GM19023 (cell line): Measurements from ENCODE around the gene MBOAT2.
"Not testable (repeated sequence)": the region's sequence is repeated elsewhere in the genome, so short reads cannot be mapped to it uniquely, and the experiment has no call there.

Experiments
- ATAC-seq: cut with Tn5 transposase; IDR thresholded peaks from one replicate; pipeline ENCODE4 v1.9.1; 2021; ENCODE audit warnings: mild to moderate bottlenecking, moderate library complexity; ENCODE audit not compliant: unreplicated experiment

MBOAT2 gene

DNA sequence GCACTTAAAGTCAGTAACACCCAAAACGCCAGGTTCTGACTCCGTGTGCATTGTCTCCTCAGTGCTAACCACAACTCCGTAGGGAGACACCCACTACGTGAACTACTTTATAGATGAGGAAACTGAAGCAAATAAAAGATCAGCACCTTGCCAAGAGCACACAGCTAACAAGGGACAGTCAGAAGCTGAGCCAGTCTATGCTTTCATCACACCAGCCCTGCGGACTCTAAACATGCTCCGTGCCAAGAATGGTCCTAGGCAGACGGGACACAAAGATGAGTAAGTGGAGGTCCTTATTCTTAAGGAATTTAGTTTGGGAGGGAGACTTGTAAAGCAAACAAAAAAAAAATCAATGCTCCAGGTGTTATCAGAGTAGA, 9.6 kb downstream of the MBOAT2 start:
- no peak for ATAC-seq

DNA sequence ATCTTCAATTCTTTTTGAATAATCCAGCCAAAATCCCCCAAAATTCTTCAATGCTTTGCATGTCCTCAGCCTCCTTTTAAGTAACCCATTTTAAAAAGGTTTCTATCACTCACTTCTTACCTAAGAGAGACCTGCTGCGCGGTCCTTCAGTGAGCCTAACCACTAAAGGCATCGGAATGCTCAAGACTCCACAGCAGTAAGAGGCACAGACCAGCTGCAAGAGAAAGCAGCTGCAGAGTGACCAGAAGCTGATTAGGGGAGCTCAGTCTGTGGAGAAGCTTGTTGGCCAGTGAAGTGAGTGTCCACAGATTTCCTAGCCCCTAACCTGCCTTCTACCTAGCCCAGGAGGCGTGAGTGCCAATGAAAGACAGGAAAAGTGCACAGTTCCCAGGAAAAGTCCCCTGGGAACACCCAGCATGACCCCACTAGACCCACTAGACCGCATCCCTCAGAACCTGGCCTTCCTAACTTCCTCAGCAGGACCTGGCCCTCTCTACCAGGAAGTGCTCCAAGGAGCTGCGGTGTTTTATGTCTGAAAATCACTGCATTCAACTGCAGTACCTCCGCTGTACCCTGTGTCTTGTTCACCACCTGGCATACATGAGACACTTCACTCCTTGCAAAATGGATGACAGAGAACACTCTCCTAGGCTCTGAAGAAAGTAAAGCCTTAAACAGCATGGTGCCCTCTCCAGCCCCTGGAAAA, 10.1 kb downstream of the MBOAT2 start:
- no peak for ATAC-seq

DNA sequence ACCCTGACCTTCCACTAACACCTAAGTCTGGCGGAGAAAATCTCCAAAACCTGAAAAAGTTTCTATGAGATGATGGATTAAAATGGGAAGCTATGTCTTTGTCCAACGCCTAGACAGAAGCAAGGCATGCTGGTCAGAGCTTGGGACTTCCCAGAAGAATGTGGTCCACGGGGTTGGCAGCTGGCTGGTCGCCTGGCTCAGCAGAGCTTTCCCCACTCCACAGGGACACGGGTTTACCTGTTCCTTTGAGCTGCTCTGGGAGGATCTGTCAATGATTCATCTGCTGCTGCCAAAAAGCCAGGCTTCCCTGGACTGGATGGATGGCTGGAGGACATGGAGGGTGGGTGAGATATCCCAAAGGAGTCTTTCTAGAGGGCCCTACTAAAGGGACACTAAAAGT, 10.8 kb downstream of the MBOAT2 start:
- ATAC-seq, result no peak

DNA sequence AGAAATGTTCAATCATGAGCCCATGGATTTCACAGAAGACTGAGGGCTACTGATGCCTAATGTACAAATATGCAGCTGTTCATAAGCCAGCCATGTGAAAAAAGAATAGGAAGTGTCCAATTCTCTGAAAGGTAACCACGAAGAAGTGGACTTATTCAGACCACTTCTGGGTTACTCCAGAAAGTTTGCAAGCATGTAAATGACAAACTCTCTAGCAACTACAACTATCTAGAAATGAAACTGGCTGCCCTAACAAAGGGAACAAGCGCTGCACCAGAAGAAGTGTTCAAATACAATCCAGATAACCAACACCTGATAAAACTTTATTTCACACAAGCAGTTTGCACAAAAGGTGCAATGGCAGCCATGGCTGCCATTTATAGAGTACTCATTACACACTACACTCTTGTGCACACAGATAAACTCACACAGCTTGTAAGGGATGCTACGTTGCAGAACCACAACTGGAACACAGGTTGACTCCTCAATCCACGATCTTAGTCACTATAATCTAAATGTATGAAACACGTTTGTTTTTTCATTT, 13.9 kb downstream of the MBOAT2 start:
- no peak for ATAC-seq

DNA sequence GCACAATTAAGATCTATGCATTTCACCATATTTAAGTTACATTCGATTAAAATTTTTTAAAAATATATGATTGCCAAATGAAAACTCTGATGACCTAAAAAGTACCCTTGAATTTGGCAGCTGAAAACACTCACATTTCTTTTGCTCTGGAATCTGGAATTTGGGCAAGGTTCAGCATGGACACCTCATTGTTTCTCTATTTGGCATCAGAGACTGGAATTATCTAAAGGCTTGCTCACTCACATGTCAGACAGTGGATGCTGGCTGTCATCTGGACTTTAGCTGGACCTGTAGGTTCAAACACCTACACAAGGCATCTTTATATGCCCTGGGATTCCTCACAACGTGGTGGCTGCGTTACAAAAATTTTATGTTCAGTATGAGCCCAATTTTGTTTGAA, 16.1 kb downstream of the MBOAT2 start:
- ATAC-seq, result no peak

DNA sequence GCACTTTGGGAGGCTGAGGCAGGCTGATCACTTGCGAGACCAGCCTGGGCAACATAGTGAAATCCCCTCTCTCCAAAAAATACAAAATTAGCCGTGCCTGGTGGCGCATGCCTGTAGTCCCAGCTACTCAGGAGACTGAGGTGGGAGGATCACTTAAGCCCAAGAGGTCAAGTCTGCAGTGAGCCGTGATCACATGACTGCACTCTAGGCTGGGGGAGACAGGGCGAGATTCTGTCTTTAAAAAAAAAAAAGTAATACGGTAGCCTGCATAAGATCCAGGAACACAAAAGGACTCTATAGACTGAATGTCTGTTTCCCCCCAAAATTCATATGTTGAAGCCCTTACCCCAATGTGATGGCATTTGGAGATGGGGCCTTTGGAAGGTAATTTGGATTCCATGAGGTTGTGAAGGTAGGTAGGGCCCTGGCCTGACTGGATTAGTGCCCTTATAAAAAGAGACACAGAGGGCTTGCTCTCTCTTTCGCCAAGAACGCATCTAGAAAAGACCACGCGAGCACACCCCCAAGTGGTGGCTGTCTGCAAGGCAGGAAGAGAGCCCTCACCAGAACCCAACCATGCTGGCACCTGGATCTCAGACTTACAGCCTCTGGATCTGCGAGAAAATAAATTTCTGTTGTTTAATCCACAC, 17.0 kb downstream of the MBOAT2 start:
- ATAC-seq, result no peak

DNA sequence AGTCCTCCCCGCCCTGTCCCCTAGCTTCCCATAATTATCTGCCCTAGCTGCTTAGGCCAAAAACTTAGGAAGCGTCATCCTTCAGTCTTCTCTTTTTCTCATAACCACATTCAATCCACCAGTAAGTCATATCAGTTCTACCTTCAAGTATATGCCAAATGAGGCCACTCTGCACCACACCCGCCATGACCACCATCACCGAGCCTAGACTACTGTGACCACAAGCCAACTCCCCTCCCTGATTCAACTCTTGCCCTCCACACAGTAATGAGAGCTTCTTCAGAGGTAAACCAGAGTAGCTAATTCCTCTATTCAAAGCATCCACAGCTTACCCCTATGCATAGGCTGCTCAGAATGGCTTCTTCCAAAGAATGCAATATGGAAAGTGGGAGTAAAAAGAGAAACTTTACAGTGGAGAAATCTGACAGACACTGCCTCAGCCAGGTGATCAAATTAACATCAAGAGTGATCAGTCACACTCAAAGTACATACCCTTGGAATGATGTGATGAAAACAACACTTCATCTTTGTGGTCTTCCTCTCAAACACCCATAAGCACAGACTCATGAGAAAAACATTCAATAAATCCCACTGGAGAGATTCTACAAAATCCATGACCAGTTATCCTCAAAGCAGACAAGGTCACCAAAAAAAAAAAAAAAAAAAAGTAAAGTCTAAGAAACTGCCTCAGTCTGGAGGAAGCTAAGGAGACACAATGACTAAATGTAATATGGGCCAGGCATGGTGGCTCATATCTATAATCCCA, 17.7 kb downstream of the MBOAT2 start:
- ATAC-seq, result no peak

DNA sequence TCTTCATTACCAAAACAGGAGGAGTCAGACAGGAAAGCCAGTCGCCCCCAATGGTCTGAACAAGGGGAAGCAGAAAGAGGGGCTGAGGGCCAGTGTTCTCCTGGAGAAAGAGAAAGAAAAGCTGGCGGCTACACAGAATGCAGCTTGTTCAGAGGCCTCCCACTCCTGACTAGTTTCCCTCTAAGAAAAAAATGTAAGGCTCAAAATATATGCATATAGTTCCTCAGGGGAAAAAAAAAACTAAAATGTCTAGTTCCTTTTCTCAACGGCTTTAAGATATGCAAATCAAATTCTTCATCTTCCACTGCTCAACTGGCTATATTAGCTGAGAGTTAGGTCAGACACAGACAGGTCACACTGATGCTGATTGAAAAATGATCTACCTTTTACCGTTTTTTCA, 18.6 kb downstream of the MBOAT2 start:
- no peak for ATAC-seq

DNA sequence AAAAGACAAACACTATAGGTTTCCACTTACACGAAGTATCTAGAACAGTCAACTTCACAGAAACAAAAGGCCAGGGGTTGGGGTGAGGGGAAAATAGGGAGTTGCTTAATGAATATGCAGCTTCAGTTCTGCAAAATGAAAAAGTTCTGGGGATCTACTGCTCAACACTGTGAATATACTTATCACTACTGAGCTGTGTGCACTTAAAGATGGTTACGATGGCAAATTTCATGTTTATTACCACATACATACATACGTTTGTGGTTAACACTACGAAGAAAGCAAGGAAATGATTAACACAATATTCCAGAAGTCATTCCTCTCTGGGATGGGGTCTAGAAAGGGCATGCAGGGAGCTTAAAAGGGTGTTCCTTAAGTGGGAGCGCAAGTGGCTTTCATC, 19.3 kb downstream of the MBOAT2 start:
- ATAC-seq, result no peak

DNA sequence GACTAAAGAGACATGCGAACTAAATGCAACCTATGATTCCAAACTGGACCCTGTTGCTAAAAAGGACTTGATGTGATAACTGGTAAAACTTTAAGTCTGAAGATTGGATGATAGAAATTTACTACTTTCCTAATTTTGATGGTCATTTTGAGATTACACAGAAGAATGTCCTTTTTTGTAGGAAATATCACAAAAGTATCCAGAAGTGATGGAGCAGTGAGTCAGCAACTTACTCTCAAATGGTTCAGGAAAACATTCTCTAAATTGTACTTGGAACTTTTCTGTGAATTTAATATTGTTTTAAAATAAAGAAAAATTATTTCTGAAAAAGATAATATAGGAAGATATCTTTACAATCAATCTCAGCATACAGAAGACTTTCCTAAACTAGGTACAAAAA, 19.9 kb downstream of the MBOAT2 start:
- ATAC-seq, result no peak

DNA sequence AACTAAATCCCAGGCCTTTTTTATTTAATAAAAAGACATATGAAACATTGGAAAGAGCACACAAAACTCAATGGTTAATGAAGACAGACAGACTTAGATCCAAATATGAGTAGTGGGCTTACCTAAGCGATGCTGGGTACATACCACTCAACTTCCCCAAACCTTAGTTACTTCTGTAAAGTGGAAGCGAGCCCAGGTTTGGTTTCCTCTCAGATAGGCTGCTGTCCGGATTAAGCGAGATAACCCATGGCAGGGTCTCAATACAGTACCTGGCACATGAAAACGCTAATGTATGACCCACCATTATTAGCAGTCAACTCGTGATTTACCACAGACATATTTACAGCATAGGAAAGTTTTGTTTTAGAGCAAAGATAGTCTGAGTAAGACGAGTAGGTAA, 21.6 kb downstream of the MBOAT2 start:
- no peak for ATAC-seq

DNA sequence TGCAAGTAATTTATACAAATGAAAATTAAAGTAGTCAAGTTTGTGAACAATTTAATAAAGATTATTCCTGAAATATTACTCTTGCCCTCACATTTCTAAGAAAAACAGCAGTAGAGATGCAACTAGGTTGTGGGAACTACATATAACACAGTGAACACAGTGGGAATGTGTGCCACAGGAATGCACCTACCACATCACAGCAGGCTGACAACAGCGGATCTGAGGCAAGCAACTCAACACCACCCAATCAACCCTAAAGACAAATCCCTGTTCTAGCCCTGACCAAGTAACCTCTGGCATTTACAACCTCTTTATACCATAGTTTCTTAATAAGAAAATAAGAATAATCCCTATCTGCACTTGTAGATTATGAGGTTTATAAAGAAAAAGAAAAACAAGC, 23.4 kb downstream of the MBOAT2 start:
- ATAC-seq, result no peak

DNA sequence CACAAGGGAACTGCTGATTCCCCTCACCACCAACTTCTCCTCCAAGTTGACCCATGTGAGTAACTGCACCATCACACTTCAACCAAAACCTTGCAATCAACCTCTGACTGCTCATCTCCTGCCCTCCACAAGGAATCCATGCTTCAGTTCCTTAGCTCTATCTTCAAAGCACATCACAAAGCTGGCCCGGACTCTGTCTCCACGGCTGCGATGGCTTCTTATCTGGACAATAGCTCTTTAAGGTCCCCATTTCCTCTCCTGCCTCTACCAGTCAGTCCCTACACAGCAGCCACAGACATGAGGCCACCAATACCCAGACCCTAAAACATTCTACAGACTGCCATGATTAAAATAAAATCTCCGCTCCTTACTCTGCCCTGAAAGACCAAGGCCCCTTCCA, 25.7 kb downstream of the MBOAT2 start:
- no peak for ATAC-seq

DNA sequence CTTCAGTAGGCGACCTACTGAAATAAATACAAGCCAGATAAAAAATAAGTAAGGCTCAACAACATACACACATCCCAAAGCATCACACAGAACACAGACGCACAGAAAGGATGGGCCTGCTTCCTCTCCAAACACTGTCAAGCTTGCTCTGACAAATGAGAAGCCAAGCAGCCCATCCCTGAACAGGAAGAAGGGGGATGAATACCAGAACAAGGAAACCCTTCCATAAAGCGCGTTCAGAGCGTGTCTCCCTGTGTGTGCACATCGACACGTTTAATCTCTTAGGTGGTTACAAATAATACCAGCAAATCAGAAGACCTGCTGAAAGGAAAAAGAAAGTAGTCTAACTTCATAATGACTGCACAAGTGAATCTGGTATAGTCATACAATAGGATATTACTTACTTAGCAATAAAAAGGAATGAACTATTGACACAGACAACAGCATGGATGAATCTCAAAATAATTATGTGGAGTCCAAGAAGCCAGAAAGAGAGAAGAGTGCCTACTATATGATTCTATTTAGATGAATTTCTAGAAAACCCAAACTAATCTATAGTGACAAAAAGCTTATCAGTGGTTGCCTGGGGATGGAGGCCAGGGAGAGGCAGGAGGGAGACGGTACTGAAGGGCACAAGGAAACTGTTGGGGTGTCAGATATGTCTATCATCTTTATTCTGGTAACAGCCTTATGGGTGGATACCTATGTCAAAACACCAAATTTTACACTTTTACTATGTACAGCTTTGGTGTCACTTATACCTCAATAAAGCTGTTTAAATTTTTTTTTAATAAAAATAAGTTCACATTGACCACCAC, 26.8 kb downstream of the MBOAT2 start:
- no peak for ATAC-seq

DNA sequence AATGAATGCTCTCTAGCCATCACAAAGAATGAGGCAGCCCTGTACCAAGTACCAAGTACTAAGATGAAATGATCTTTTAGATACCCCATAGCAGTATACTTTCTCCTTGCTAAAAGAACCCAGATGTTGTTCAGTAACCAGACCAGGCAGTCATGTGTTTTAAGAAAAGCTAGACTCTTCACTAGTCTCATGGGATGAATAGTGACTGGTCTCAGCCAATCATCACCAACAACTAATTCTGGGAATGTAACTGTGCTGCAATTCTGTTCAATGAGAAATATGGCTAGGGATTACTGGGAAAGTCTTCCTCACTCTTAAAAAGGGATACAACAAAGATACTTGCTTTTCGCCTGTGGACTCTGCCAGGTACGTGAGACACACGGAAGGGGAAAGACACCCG, 29.5 kb downstream of the MBOAT2 start:
- ATAC-seq, result no peak

DNA sequence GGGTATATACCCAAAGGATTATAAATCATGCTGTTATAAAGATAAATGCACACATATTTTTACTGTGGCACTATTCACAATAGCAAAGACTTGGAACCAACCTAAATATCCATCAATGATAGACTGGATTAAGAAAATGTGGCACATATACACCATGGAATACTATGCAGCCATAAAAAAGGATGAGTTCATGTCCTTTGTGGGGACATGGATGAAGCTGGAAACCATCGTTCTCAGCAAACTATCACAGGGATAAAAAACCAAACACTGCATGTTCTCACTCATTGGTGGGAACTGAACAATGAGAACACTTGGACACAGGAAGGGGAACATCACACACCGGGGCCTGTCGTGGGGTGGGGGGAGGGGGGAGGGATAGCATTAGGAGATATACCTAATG, 30.5 kb downstream of the MBOAT2 start:
- not testable (repeated sequence) for ATAC-seq

DNA sequence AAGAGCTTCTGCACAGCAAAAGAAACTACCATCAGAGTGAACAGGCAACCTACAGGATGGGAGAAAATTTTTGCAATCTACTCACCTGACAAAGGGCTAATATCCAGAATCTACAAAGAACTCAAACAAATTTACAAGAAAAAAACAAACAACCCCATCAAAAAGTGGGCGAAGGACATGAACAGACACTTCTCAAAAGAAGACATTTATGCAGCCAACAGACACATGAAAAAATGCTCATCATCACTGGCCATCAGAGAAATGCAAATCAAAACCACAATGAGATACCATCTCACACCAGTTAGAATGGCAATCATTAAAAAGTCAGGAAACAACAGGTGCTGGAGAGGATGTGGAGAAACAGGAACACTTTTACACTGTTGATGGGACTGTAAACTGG, 30.9 kb downstream of the MBOAT2 start:
- not testable (repeated sequence) for ATAC-seq

DNA sequence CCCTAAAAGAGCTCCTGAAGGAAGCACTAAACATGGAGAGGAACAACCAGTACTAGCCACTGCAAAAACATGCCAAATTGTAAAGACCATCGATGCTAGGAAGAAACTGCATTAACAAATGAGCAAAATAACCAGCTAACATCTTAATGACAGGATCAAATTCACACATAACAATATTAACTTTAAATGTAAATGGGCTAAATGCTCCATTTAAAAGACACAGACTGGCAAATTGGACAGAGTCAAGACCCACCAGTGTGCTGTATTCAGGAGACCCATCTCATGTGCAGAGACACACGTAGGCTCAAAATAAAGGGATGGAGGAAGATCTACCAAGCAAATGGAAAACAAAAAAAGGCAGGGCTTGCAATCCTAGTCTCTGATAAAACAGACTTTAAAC, 34.1 kb downstream of the MBOAT2 start:
- not testable (repeated sequence) for ATAC-seq

DNA sequence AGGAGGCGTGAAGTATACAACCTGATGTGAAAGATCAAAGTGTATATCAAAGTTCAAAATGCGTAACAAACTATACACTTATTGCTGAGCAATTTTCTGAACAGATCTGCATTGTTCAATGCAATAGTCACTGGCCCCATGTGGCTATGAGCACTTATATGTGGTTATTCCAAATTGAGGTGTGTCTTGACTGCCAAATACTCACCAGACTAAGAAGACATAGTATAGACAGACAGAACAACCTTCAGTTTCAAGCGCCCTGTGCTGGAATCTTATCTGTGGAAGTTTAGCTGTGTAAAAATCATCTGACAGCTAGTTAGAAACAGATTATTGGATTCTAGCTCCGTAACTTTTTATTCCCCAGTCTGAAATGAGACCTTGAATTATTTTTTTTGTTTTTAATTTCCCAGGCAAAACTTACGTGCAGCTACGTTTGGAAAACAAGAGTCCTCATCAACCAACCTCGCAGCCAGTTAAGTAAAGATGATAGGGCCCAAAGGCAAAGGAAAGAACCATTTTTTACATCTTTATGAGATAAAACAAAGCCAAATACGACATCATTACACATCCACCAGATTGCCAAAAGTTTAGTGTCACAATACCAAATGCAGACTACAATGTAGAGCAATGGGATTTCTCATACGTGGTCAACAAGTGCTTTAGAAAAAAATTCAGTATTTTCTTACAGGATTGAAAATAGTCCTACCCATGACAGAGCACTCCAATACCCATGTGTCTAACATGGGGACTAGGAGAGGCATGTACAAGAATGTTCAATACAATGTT, 37.2 kb downstream of the MBOAT2 start:
- ATAC-seq, result no peak
